Mesothelial cell of epicardium (in vitro differentiated cells): ENCODE data around the gene RNF135. TPM values are rescaled to one million over a fixed set of nuclear protein-coding genes. Genes with fewer than 3 reads are reported as not detected.

Experiments
- DNase-seq, 2 experiments: peaks; one replicate each; pipeline ENCODE4 v3.0.0; 2021; ENCODE audit warnings: low spot score in 2 of 2; ENCODE audit not compliant: unreplicated experiment in 2 of 2
- H3K27ac Mint-ChIP-seq: 2 replicates; pipeline ENCODE4 v1.8.0; 2021; ENCODE audit warnings: mixed read lengths
- H3K27me3 Mint-ChIP-seq: 2 replicates; pipeline ENCODE4 v1.8.0; 2021; ENCODE audit warnings: low read depth, mixed read lengths
- H3K36me3 Mint-ChIP-seq: 2 replicates; pipeline ENCODE4 v1.8.0; 2021; ENCODE audit warnings: mixed read lengths
- H3K4me1 Mint-ChIP-seq: 2 replicates; pipeline ENCODE4 v1.8.0; 2021; ENCODE audit warnings: mixed read lengths
- H3K4me3 Mint-ChIP-seq: 2 replicates; pipeline ENCODE4 v1.8.0; 2021; ENCODE audit warnings: mild to moderate bottlenecking, moderate library complexity, mixed read lengths
- H3K9me3 Mint-ChIP-seq: 2 replicates; pipeline ENCODE4 v1.8.0; 2021; ENCODE audit warnings: mixed read lengths
- CTCF ChIP-seq: fragments of 200-600 bp; sonication (generic); IDR thresholded peaks from one replicate; pipeline ENCODE4 v1.5.0; 2021; ENCODE audit warnings: antibody characterized with exemption; ENCODE audit not compliant: unreplicated experiment
- total RNA-seq: library from RNA; stranded (reverse); gene quantifications from 3 replicates; pipeline ENCODE4 v1.2.1, GENCODE V29; 2021

Gene RNF135
- total RNA-seq, 1 donor from 2014 or later = 15.4 TPM

- TF ChIP-seq CTCF = no peak
- no peaks in the 10 kb centered on the region for H3K9me3 Mint-ChIP-seq
- H3K4me3 Mint-ChIP-seq = no peak overlapping the region
- DNase-seq = no peak
- H3K27me3 Mint-ChIP-seq = no peaks in the 10 kb centered on the region
- no peaks in the 10 kb centered on the region for H3K4me1 Mint-ChIP-seq
- H3K27ac Mint-ChIP-seq = no peak overlapping the region
- no peaks in the 10 kb centered on the region for H3K36me3 Mint-ChIP-seq
These were observed 18.0 kb upstream of the RNF135 start for GRCh38 chr17:30952638-30953393.

GRCh38 chr17:30954046-30954830 is 16.6 kb upstream of the RNF135 start:
- H3K36me3 Mint-ChIP-seq = no peaks in the 10 kb centered on the region
- DNase-seq = no peak
- no peaks in the 10 kb centered on the region for H3K9me3 Mint-ChIP-seq
- no peaks in the 10 kb centered on the region for H3K27me3 Mint-ChIP-seq
- TF ChIP-seq CTCF = no peak
- no peaks in the 10 kb centered on the region for H3K4me1 Mint-ChIP-seq
- no peak overlapping the region for H3K27ac Mint-ChIP-seq
- no peak overlapping the region for H3K4me3 Mint-ChIP-seq

GRCh38 chr17:30956764-30957374 is 14.0 kb upstream of the RNF135 start:
- DNase-seq = no peak
- Mint-ChIP-seq H3K27me3 (no peaks in the 10 kb centered on the region), H3K9me3 (no peaks in the 10 kb centered on the region), H3K36me3 (no peaks in the 10 kb centered on the region), H3K4me1 (no peaks in the 10 kb centered on the region), H3K4me3 (no peak overlapping the region), H3K27ac (no peak overlapping the region)
- TF ChIP-seq CTCF = no peak

GRCh38 chr17:30957741-30958140 is 13.1 kb upstream of the RNF135 start:
- Mint-ChIP-seq H3K27me3 (no peaks in the 10 kb centered on the region), H3K27ac (no peak overlapping the region), H3K4me3 (no peak overlapping the region), H3K4me1 (no peaks in the 10 kb centered on the region), H3K9me3 (no peaks in the 10 kb centered on the region), H3K36me3 (no peaks in the 10 kb centered on the region)
- DNase-seq = no peak
- no peak for TF ChIP-seq CTCF

GRCh38 chr17:30958187-30958586 is 12.7 kb upstream of the RNF135 start:
- Mint-ChIP-seq H3K9me3 (no peaks in the 10 kb centered on the region), H3K4me3 (no peak overlapping the region), H3K27ac (no peak overlapping the region), H3K4me1 (no peaks in the 10 kb centered on the region), H3K27me3 (no peaks in the 10 kb centered on the region), H3K36me3 (no peaks in the 10 kb centered on the region)
- TF ChIP-seq CTCF = no peak
- no peak for DNase-seq
